SK-N-SH (cell line): ENCODE results near the gene LRP5.

ENCODE experiments used
- CHD2 ChIP-seq: fragments of 150-350 bp; IDR thresholded peaks from 2 replicates; pipeline ENCODE4 v1.6.1; 2018; ENCODE audit warnings: low read length; ENCODE audit not compliant: partially characterized antibody
- CTCF ChIP-seq: fragments of 200-600 bp; sonication (generic); IDR thresholded peaks from 2 replicates; pipeline ENCODE4 v1.6.1; 2017; ENCODE audit warnings: antibody characterized with exemption, mild to moderate bottlenecking, moderate library complexity
- MAX ChIP-seq: IDR thresholded peaks from 2 replicates; pipeline ENCODE4 v1.4.0; 2012; ENCODE audit warnings: low read depth
- RCOR1 ChIP-seq: fragments of 150-350 bp; IDR thresholded peaks from 2 replicates; pipeline ENCODE4 v1.6.1; 2017; ENCODE audit warnings: antibody characterized with exemption, low read length
- SMC3 ChIP-seq: IDR thresholded peaks from 2 replicates; pipeline ENCODE4 v1.6.1; 2012; ENCODE audit warnings: low read depth, low read length, improper control_type of control experiment

DNA sequence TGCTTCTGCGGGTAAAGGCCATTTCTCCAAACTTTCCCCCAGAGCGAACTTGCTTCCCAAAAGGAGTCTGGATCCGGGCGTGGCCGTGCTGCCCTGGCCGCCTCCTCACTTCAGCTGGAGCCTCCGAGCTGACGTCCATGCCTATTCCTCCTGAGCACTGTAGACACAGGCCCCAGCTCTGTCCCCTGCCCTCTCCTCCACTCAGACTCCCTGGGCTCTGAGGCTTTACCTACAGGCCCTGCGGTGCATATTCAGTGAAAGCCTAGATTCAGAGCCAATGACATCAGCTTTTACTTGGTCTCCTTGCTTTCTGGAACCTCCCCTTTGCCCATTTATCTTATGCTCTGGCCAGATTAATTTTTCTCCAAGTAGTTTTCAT lies 9.7 kb downstream of the LRP5 start:
- TF ChIP-seq SMC3 (no peak), RCOR1 (no peak), MAX (no peak), CTCF (no peak), CHD2 (no peak)
